Endometrial microvascular endothelial cells (primary cell): Measurements from ENCODE around the gene RUNX3. TPM values are rescaled to one million over a fixed set of nuclear protein-coding genes. Genes with fewer than 3 reads are reported as not detected.

ENCODE experiments used
- in situ Hi-C: cut with HindIII; loops from 2 replicates; pipeline ENCODE4 v1.10.0; 2017; ENCODE audit warnings: low sequenced_read_pairs, low pct_unique_long_range_greater_than_20kb; ENCODE audit errors: inconsistent ontology term
- total RNA-seq: library from RNA; depleted of rRNA; stranded (reverse); fragments of >200 nt; gene quantifications from one replicate; pipeline ENCODE4 v1.2.3, GENCODE V29; 2015; ENCODE audit errors: inconsistent ontology term

RUNX3 gene
- total RNA-seq, 1 donor from 2014 or later, result not detected

DNA sequence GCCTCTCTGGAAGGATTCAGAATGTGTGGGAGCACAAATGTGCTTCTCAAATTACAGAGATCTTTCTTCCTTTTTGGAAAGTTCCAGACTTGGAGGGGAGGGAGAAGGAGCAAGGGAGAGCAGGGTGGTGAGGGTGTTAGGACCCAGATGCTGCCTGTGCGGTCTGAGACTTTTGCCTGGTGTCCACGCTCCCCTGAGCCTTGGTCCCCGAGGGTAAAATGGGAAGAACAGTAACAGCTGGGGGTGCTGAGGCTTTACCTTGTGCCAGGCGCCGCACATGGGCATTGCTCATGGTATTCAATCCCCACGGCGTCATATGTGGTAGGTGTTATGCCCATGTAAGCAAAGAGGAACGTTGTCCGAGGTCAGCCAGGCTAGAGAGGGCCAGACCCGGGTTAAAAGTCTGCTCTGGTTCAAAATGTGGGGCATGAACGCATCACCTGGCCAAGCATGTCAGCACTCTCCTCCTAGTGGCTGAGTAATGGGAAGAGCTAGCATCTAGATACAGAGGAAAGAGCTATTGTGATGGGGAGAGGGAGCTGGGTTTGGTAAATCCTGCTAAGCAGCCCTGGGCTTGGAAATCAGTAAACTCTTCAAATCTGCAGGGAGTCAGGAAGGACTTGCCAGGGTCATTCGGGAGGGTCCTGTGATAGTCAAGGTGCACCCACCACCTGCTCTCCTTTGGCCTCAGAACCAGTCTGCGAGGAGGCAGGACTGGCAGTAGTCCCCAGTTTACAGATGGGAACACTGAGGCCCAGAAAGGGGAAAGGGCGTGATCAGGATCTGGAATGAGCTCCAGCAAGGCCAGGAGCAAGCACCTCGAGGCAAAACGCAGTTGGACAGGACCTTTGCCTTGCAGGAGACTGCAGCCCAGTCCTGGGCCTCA, 4.5 kb upstream of the RUNX3 start:
- in situ Hi-C loops, result no loop called here

GRCh38 chr1:24933468-24933867, 3.4 kb upstream of the RUNX3 start:
- in situ Hi-C loops, result no loop called here

GRCh38 chr1:24932725-24933294, 2.7 kb upstream of the RUNX3 start:
- in situ Hi-C loops, result no loop called here

DNA sequence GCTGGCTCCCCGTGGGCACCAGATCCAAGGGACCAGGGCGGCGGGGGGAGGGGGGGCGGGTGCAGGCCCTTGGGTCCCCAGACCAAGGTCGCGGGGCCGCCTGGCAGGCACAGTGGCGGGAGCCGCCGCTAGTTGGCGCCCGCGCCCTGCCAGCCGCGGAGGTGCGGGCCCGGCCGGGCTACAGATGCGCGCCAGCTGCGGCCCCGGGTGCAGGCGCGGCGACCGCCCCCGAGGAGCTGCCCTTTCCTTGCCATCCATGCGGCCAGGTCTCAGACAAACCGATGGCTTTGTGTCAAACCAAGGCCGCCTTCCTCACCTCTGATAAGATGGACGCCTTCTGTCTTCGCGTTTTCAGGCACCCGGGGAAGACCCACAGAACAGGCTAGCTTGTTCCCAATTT, 2.2 kb upstream of the RUNX3 start:
- in situ Hi-C loops, result no loop called here

- in situ Hi-C loops, result no loop called here
Measured at GRCh38 chr1:24931468-24932231, 1.6 kb upstream of the RUNX3 start.

- in situ Hi-C loops, result no loop called here
Measured at GRCh38 chr1:24931146-24931467, 1.0 kb upstream of the RUNX3 start.

GRCh38 chr1:24929398-24930259, 447 bp downstream of the RUNX3 start:
- in situ Hi-C loops, result no loop called here

DNA sequence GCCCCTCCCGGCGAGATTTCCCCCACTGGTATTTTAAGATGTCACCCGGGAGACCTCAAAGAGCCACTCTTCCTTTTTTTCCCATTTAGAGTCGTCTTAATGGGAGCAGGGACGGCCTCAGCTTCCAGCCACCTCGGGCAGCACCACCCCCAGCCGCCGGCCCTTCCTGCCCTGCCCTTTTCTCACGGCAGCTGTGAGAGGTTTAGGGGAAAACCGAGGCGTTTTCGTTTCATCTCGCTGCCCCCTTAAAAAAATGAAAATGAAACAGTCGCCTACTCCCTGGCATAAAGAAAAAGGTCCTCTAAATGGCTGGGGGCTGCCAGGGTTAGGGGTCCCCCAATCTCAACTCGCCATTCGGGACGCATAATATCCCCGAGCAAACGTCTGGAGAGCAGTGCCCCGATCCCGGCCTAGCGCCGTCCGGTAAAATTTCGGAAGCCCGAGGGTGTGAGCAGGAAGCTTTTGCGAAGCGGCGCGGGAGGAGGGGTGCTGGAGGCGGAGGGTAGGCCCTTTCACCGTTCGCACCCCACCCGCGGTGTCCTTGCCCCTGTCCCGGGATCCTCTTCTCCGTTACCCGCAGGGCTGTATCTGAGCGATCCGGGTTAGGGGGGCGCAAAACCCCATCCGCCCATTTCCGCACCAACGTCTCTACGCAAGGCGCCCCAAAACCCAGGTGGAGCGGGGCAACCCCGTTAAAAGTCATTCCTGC, 1.2 kb downstream of the RUNX3 start:
- in situ Hi-C loops, result no loop called here

GRCh38 chr1:24927988-24928688, 1.9 kb downstream of the RUNX3 start:
- in situ Hi-C loops, result no loop called here

GRCh38 chr1:24927473-24927872, 2.6 kb downstream of the RUNX3 start:
- in situ Hi-C loops, result no loop called here

DNA sequence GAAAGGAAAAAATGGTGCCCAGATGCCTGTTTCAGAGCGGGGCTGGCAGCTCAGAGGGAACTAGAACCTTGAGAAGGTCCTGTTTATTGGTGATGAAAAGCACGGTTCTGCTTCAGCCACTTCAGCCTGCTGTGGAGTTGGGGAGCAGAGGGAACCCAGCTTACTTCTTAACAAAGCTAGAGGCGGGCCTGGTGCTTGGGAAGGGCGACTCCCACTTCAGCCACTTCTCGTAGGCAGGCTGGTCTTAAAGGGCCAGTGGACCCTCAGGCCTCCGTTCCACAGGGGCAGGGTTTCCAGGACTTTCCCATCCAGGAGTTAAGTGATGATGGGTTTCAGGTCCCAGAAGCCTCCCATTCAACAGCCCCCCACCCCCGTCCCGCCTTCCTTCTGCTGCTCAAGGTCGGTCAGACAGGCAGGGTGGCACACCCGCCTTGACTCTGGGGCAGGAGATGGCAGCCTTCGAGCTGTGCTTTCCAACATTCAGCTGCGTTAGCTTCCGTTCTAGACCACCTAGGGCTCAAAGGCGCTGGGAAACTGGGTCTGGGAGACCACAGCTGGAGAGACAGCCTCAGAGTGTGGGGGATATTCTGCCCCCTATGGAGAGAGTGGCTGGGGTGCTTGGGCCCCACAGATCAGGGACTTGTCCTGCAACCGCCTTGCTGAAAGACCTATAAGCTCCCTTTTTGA, 3.4 kb downstream of the RUNX3 start:
- in situ Hi-C loops, result no loop called here

- in situ Hi-C loops, result no loop called here
Measured at GRCh38 chr1:24925963-24926362, 4.1 kb downstream of the RUNX3 start.

DNA sequence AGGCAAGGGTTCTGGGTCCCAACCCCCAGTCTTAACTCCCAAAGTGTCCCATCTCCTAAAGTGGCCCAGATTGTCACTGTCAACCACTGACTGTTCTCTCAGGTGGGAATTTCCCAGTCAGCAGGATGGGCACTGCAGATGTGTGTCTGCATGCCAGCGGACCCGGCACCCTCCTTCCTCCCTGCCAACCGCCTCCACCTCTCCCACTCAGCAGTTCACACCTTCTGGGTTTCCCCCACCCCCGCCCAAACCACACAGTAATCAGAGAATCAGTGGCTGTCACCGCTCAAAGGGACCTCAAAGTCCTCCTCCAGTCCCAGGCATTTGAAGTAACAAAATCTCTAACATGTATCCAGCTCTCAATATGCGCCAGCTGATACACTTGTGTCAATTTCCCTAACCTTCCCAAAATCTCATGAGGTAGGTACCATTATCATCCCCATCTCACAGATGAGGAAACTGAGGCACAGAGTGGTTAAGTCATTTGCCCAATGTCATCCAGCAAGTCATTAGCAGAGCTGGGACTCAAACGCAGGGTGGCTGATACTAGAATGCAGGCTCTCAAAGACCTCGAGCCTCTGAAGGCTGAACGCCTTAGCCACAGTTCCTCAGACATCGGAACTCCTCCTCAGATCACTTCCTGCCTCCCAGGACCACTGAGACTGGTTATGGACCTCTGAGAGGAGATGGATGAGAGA, 4.8 kb downstream of the RUNX3 start:
- in situ Hi-C loops, result no loop called here

DNA sequence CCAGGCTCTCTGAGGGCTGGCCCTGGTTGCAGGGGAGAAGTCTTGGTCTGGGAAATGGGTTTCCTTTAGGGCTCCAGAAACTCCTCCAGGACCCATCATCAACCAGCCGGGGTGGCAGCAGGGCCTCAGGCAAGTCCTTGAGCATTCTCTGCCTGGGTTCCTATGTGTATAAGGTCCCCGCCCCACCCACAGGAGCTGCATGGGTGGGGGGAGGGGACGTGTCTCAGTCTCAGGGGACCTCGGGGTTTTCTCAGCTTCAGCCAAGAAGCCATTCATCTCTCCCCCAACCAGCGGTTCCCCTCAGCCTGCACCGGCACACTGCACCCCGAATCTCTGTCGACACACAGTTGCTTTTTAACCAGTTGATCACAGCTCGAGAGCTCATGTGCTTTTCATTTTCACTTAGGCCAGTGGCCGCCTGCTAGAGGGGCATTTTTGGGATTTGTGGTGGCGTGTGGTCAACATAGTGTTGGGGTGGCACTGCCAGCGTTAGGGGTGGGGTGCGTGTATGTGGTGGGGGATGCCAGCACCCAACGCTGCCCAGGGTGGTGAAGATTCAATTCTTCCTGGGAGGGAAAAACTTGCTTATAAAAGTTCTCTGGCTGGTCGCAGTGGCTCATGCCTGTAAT, 6.5 kb downstream of the RUNX3 start:
- in situ Hi-C loops, result no loop called here

DNA sequence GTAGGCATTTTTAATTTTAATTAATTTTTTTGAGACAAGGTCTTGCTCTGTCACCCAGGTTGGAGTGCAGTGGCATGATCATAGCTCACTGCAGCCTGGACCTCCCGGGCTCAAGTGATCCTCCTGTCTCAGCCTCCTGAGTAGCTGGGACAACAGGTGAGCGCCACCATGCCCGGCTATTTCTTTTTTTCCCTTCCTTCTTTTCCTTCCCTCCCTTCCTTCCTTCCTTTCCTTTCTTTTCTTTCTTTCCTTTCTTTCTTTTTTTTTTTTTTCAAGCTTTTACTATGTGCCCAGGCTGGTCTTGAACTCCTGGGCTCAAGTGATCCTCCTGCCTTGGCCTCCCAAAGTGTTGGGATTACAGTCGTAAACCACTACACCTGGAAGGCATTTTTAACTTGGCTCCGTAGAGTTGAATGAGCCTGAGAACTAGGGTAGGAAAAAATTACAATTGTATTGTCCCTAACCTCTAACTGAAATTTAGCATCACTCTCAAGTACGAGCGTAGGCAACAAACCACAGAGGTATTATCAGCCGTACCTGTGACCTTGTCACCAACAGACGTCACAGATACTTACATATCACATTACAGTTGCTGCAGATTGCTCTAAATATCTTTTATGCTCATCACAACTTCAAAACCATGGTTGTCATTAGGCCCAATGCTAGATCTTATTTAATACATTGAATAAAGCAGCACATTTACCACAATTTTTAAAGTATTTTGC, 8.0 kb downstream of the RUNX3 start:
- in situ Hi-C loops, result no loop called here

DNA sequence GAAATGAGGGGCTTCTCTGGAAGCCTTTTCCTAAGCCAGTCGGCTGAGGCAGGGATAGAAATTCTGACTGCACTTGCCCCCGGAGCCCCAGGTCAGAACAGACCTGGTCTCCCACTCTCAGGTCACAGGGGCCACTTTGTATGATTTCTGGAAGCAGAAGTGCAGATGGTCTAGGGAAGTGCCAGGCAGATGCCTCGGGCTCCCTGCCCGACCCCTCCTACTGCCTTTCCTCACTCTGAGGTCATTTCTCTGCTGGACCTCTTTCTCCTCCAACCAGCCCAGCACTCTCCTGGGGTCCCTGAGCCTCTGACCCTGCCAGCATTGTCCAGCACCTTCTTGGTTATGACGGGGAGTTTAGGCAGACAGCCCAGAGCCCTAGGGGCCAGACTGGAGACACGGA, 8.7 kb downstream of the RUNX3 start:
- in situ Hi-C loops, result no loop called here
